HG02981 (cell line): ENCODE results near the gene RAP1GDS1.
"Not testable (repeated sequence)": the region's sequence is repeated elsewhere in the genome, so short reads cannot be mapped to it uniquely, and the experiment has no call there.

ENCODE experiments used
- ATAC-seq: cut with Tn5 transposase; IDR thresholded peaks from one replicate; pipeline ENCODE4 v1.9.1; 2021; ENCODE audit warnings: mild to moderate bottlenecking, moderate library complexity; ENCODE audit not compliant: unreplicated experiment

The RAP1GDS1 gene

DNA sequence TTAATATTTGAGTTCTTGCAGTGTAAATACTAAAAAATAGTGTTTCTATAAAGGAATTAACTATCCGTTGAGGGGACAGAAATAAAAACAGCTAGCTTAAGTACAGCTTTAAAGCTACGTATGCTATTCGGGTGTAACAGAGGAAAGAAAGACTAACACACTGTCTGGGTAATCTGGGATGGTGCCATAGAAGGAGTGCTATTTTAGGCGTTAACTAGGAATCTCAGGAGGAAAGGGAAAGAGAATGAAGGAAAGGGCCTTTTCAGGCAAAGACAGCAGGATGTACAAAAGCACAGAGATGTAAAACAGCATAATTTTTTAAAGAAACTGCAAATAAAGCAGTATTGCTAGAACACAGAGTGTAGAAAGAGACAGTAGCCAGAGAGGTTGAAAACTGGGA lies 161.8 kb downstream of the RAP1GDS1 start:
- no peak for ATAC-seq

DNA sequence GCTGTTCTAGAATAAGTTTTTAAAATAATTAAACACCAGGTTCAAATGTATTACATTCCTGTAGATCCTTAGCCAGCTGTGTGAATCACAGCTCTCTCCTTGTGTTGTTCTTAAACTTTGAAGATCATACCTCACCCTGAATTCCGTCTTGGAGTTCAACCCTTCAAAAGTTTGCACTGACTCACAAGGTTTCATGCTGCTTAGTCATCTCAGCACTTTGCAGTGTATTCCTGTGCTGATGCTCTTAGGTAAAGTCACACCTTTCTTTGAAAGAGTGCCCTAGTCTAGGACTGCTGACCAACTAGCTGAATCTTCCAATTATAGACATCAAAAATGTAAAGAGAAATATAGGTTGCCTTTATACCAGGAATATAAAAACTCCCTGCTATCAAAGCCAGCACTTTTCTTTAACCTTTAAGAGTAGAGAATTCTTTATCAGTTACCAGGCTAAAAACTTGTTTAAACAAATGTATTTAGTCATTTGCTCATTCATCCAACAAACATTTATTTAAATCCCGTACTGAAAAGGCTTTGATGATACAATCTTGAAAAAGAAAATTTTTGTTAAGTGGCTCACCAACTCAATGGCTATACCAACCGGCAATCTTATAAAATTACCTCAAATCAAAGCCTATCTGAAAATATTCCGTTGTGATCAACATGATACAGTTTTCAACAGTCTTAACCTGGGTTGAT lies 169.7 kb downstream of the RAP1GDS1 start:
- no peak for ATAC-seq

DNA sequence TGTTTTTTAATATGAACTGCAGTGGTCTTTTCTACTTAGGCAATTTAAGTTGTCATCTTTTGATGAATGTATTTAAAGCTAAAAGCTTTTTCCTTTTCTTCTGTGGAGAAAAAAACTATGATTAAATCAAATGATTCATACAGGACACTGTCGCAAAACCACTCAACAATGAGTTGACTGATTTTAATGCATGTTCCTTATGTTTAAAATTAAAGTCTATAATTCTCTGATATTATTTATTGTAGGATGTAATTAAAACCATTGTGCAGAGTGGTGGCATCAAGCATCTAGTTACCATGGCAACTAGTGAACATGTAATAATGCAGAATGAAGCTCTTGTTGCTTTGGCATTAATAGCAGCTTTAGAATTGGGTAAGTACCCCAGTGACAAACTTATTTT lies 172.5 kb downstream of the RAP1GDS1 start:
- ATAC-seq = no peak

DNA sequence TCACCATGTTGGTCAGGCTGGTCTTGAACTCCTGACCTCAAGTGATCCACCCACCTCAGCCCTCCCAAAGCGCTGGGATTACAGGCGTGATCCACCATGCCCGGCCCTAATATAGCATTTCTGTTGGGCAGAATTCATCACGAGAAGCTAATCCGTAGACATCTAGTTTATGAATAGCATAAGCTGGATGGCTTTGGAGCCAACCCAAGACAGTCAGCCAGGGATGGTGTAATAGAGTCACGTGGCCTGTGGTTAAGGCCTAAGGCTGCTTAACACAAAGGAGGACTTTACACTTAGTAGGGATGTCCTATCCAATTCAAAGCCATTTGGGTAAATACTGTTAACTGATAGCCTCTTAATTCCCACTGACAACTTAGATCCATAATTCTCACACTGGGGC lies 173.6 kb downstream of the RAP1GDS1 start:
- ATAC-seq = no peak

DNA sequence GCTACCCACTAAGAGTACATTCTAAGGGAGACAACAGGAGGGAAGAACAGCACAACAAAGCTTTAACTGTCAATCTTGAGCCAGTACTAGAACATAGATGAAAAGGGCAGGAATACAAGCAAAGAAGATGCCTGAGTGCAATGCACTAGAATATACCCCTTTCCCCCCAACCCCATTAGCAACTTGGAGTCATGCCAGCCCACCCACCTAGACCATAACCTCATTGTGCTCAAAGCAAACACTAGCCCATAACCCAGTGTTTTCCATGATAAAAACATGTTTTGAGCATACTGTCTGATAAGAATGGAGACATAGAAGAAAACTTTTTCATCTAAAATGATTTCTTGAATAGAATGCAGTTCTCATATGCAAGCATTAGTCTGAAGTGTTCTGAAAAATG lies 183.2 kb downstream of the RAP1GDS1 start:
- no peak for ATAC-seq

DNA sequence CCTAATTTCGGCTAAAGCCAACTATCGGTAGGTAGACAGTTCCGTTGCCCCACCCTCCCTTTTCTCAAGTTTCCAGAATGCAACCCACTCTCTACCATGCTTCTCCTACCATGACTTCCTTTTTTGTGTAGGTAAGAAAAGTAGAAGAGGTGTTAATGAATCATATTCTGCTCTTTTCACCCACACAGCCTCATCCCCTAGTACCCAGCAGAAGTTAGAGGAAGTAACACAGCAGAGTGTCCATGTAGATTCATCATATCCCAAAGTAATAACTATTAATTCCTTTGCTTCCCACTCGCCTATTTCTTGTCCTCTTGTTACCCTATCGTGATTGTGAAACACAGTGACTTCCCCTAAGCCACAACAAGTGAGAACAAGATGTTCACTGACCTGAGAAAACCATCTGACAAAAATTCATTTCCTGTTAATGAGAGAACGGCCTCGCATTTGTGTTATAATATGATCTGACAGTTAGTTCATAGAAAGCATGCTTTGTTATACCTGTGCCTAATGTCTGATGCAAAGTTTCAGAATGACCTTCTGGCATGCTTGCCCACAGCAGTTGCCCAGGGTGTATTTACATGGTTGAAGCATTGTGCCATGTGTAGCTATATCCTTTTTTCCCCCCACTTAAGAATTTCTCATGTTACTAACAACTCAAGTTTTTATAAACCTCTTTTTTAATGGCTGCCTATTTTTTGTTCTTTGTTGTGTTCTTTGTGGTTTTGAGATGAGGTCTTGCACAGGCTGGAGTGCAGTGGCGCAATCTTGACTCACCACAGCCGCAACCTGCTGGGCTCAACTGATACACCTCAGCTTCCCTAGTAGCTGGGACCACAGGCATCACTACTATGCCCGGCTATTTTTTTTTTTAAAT lies 185.6 kb downstream of the RAP1GDS1 start:
- peak; percentile 86 for ATAC-seq

DNA sequence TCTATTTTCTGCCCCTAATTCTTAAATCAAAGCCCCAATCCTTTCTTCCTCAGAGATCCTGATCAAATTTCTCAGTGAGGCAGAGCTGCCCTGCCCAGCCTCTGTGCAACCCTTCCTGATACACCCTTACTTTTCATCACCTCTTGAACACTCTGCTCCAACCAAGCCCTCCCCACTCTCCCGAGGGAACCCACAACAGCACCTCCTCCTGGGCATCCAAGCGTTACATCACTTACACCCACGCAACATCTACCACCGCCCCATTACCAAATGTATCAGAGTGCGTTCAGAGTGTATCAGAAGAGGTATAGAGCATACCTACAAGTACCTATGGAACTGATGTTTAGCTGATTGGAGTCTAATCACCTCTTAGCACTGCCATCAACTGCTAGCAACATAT lies 186.5 kb downstream of the RAP1GDS1 start:
- no peak for ATAC-seq

DNA sequence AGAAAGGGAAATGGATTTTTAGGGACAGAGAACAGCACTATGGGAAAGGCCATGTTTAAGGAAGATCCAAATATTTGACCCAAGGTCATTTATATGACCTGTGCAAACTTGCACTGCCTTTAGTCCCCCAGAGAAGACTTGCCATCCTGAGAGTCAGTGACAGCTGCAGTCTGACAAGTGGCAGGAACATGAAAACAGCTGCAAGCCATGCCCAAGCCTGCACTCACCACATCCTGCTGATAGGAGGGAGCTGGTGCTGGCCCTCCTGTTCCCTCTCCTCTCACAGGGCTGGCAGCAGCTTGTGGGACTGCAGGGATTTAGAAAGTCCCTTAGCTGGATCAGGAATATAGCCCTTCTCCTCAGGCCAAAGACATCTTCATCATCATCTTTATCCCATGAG lies 187.7 kb downstream of the RAP1GDS1 start:
- no peak for ATAC-seq

DNA sequence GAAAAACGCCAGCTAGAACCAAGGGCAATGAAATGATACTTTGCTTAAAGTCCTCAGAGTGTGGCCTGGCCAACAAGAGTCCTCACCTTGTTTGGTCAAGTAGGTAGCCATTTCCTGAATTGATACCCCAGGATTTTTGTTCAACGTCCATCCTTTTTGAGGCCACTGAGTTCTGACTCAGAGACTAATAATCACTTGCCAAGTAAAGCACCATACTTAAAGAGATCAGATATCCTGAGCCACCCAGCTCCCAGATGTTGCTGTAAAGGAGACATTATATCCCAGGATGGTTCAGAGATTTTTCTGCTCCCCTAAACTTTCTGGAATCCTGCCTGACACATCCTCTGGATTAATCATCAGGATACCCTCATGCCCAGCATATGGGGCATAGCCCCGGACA lies 190.9 kb downstream of the RAP1GDS1 start:
- no peak for ATAC-seq

DNA sequence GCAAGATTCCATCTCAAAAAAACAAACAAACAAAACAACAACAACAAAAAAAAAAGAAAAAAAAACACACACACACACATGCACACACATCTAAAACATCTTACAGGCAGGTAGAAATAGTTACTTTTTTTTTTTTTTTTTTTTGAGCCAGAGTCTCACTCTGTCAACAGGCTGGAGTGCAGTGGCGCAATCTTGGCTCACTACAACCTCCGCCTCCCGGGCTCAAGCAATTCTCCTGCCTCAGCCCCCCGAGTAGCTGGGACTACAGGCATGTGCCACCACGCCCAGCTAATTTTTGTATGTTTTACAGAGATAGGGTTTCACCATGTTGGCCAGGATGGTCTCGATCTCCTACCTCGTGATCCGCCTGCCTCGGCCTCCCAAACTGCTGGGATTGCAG lies 196.2 kb downstream of the RAP1GDS1 start:
- ATAC-seq = not testable (repeated sequence)

DNA sequence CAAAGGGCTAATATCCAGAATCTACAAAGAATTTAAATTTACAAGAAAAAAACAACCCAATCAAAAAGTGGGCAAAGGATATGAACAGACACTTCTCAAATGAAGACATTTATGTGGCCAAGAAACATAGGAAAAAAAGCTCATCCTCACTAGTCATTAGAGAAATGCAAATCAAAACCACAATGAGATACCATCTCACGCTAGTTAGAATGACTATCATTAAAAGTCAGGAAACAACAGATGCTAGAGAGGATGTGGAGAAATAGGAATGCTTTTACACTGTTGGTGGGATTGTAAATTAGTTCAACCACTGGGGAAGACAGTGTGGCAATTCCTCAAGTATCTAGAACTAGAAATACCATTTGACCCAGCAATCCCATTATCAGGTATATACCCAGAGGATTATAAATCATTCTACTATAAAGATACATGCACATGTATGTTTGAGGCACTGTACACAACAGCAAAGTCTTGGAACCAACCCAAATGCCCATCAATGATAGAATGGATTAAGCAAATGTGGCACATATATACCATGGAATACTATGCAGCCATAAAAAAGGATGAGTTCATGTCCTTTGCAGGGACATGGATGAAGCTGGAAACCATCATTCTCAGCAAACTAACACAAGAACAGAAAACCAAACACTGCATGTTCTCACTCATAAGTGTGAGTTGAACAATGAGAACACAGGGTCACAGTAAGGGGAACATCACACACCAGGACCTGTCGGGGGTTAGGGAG lies 200.1 kb downstream of the RAP1GDS1 start:
- ATAC-seq = not testable (repeated sequence)

DNA sequence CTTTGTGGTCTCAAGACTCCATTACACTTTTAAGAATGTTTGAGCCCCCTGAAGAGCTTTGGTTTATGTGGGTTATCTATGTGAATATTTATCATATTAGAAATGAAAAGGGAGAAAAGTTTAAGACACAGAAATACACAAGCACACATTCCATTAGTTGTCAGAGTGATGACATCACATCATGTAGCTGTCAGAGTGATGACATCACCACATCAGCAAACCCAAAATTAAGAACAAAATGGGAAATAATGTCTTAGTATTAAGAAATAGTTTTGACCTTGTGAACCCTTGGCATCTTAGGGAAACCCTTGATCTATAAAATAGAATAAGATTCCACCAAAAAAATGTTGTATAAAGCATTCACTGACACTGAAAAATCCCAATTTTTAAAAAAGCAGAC lies 201.3 kb downstream of the RAP1GDS1 start:
- ATAC-seq = no peak

DNA sequence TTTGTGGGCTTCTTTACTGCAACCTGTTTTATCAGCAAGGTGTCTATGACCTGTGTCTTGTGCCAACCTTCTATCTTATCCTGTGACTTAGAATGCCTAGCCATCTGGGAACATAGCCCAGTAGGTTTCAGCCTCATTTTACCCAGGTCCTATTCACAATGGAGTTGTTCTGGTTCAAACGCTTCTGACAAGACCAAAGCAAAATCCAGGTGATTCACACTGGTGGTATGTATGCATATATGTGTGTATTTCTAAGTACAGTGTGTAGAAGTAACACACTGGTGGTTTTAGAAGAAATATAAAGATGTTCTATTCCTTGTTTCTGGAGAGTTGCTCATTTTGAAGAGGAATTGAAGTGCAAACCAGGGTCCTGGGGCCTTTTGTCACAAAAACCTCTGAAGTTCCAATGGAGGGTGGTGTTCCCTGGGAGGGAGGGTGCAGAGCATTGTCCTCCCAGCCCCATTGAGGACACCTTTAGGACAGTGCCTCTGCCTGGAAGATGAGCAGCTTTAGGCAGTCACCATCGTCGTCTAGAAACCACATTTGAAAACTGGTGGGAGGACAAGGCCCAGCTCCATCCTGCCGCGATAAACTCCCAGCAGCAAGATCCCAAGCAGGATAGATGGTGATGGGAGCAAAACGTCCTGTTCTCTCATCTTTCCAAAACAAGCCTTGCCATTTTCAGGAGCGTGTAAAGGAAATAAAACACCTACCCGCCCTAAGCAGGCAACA lies 205.8 kb downstream of the RAP1GDS1 start:
- ATAC-seq = no peak

DNA sequence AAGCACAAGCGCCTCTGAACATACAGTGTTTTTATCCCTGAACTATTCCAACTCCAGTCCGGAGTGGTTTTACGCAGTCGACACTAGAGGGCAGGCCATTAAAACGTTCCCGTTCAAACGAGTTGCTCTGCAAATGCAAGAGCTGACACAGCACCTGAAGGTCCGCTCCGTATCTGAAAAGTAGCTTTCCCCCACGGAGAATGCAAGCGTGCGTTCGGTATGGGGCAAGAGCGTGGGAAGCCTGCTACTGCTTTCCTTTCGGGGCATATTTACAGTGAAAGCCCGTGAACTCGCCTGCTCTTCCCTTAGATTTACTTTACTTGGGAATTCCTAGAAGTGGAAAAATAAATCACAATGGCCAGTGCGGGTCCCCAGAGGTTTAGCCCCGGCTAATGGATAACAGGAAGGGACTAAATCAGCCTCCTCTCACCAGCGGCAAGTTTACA lies 206.5 kb downstream of the RAP1GDS1 start:
- ATAC-seq = peak; percentile 98

DNA sequence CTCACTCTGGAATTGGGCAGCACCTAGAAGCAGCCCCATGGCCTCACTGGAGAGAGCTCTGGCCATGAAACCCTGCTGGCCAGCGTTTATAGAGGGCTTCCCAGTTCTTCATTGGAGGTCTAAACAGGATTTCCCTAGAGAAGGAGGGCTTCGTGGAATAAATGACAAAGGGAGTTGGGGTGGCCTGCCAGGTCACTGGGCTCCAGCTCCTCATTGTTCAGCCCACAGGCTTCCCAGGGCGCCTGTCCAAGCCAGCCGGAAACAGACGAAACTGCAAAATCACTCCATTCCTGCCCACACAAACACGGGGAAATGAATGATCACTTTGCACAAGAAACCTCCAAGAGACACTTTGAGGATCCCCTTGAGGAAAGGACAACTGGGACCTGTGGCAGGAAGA lies 207.5 kb downstream of the RAP1GDS1 start:
- ATAC-seq = no peak

DNA sequence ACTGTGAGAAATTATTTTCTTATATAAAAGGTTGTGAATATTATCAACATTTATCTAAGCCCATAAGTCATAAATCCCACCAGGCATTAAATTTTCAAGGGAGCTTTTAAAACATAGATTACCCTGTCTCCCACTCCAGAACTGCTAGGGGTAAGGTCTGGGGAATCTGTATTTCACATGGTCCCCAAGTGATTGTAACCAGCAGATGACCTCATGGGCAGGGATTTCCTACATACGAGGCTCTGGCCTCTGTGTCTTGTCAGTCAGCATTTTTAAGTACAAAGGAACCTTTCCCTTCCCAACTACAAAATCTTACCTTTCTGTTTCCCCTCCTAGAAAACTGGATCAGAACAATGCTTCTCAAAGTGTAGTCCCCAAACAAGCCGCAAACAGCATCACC lies 208.6 kb downstream of the RAP1GDS1 start:
- ATAC-seq = no peak

DNA sequence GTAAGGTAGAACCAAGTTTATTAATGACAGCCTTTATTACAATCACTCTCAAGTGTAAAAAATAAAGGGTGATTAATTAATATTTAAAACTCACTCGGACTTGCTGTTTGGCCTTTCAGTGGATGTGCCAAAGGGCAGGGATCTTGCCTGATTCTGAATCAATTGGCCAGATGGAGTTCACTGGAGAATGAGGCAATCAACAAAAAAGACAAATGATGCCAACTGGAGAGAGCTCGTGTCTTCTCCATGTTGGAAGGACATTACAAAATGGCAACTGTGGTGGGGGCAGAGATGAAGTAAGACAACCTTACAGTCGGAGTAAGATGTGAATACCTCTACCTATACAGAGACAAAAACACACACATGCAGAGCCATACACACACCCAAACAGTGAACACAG lies 209.2 kb downstream of the RAP1GDS1 start:
- ATAC-seq = no peak

DNA sequence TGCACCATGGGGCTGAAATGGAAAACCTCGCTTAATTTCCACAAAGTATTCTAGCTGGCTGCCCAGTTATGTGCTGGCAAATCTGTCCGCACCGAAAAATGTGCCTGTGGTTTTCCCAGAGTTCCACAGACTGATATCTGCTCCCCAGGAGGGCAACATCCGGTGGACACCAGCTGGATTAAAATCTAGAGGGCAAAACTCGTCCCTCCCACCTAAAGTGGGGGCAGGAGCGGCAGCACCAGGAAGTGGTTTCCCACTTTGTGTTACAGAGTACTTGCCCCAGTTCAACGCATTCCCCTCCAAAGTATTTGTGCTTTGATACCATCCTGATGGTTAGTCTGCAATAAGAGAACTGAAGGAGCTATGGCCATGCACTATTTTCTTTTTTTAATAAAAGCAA lies 209.6 kb downstream of the RAP1GDS1 start:
- ATAC-seq = no peak

DNA sequence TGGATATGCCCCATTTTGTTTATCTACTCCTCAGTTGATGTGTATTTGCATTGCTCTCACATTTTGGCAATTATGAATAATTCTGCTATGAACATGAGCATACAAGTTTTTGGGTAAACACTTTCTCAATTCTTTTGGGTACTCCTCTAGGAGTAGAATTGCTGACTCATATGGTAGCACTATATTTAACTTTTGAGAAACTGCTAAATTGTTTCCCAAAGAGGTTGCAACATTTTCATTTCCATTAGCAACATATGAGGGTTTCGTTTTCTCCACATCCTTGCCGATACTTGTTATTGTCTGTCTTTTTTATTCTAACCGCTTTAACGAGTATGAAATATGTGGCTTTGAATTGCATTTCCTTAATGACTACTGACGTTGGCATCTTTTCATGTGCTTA lies 211.9 kb downstream of the RAP1GDS1 start:
- no peak for ATAC-seq

DNA sequence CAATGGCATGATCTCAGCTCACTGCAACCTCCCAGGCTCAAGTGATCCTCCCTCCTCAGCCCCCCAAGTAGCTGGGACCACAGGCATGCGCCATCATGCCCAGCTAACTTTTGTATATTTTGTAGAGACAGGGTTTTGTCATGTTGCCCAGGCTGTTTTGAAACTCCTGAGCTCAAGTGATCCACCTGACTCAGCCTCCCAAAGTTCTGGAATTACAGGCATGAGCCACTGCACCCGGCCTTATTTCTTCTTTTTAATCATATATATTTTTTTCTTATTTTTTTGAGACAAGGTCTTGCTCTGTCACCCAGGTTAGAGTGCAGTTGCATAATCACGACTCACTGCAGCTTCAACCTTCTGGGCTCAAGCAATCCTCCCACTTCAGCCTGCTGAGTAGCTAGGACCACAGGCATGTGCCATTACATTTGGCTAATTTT lies 213.2 kb downstream of the RAP1GDS1 start:
- no peak for ATAC-seq

DNA sequence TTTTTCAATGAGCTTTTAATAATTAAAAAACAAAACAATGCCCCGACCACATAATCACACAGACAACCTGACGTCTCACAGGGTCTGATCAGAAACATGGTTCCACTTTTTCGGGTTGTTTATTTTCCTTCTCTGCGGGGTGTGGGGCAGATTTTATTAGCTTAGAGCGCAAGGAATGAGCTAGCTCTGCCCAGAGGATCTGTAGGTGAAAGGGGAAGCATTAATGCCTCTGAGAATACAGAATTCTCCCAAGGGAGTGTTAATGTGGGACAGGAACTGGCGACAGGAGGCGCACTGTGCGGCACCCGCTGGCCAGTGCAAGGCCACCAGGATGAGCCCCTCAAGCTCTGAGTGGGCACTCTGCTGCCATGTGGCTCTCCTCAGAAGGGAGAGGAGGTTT lies 215.7 kb downstream of the RAP1GDS1 start:
- ATAC-seq = no peak
